Colon (tissue), 2 donors: ENCODE results near the gene FBRS.
A peak's percentile ranks its signal among the peaks of the same experiment; 100 is the strongest.

Source experiments
- FAIRE-seq: peaks from 2 replicates; lab custom pipeline; 2012; peaks lifted over from hg19 to GRCh38; lab: Jason Lieb, UNC
- donor health status: control.
- donor health status: control.

Gene FBRS

DNA sequence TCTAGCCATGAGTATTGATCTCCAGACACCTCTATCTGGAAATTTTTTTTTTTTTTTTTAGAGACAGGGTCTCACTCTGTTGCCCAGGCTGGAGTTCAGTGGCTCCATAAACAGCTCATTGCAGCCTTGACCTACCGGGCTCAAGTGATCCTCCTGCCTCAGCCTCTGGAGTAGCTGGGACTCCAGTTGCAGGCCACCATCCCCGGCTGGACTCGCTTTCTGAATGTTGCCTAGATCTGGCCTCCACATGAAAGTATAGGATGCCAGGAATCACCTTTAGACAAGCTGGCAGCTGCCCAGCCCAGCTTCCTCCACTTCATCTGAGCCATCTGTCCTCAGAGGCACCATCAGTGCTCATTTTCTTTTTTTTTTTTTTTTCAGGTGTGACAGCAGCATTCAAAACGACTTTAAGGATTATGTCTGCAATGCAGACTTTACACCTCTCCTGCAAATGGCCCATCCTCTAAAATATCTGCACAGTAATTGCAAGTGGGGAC lies 13.8 kb upstream of the FBRS start:
- FAIRE-seq, result no peak

- no peak for FAIRE-seq
Measured at GRCh38 chr16:30645727-30646126, 12.5 kb upstream of the FBRS start.

GRCh38 chr16:30647274-30647571 lies 11.0 kb upstream of the FBRS start:
- FAIRE-seq, result no peak

DNA sequence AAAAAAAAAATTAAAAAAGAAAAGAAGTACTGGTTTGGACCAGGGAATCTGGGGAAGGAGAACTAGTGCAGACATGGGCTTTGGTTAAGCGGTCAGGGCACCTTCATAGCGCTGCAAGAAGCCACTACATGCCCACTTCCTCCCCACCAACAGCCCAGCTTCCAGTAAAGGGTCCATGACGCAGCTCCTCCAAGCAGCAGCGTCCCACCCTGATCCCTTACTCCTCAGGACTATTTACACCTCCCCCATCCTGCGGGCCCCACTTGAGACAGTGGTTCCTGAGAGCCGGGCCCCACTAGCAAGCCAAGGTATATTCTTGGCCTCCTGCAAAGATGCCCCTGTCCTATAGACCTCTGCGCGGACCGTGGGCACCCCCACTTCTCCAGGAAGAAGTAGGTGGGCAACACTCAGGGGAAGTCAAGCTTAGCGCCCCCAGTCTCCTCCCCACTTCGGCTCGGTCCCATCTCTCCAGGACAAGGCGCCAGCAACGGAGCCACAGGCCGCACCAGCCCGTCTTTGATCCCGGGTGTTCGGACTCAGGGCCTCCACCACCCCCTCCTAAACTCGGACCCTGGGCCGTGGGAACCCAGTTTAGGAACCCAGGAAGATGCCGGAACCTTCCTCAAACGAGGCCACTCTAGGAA lies 8.4 kb upstream of the FBRS start:
- FAIRE-seq, result no peak

GRCh38 chr16:30650369-30651123 lies 7.7 kb upstream of the FBRS start, which contains the start of gene PRR14:
TSS of gene PRR14 (plus strand) at chr16:30650960. CDS start at chr16:30651646, 686 bp downstream.
- FAIRE-seq, result peak; percentile 90

DNA sequence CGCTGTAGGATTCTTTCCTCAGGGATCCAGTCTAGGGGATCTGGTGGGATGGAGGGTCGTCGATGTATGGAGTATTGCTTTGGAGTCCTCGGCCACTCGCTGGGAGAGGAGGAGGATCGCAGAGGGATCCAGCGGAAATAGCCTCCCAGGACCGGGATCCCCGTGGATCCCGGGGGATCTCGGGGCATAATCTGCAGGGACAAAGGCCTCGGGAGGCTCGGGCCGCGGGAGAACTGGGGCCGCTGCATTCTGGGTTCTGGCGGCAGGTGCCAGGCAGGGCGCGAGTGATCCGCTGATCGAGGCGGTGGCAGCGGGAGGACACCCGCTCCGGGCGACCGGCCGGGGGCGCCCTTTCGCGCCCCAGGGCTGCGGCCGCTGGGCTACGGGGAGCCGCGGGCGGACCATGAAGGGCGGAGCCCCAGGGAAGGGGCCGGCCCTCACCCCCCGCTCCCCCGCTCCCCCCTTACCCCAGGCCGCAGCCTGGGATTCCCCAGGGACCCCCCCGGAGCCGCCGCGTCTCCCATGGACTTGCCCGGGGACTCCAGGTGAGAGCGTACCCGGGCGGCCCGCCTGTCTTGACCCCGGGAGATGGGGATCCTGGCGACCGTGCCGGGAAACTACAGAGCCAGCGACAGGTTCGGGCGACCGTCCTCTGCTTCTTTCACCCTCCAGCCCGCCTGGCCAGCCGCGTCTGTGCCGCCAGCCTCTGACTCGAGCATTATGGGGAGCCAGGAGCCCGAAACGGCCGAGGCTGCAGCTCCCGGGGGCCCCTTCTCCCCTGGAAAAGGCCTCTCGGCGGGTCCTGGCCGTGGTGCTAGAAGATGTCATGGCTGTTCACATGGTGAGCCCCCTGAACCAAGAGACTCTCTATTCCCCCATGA lies 6.9 kb upstream of the FBRS start:
- no peak for FAIRE-seq

DNA sequence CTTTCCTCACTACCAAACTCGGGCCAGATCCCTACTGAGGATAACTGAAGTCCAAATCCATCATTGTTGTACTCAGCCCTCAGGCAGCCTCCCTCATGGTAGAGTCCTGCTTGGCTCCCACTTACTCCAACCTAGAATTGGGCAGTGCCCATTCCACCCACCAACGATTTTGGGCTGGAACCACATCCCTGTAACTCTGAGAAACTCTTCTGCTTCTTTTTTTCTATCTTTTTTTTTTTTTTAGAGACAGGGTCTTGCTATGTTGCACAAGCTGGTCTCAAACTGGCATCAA lies 6.3 kb upstream of the FBRS start:
- FAIRE-seq, result no peak

DNA sequence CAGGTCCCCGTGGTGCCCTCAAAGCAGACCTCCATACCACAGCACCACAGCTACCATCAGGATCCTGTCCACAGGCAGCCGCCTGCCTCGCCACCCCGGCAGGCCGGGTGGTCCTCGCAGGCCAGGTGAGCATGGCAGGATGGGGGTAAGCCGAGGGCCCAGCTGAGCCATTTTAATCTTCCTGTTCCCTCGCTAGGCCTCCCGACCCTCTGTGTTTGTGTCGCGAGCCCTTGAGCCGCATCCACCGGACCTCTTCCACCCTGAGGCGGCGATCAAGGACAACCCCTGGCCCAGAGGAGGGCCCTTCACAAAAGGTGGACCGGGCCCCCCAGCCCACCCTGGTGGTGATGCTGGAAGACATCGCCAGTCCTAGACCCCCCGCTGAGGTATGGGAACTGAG lies 5.5 kb upstream of the FBRS start:
- FAIRE-seq, result no peak

- no peak for FAIRE-seq
Measured at GRCh38 chr16:30654856-30655255, 3.4 kb upstream of the FBRS start.

- FAIRE-seq, result no peak
Measured at GRCh38 chr16:30655815-30656347, 2.4 kb upstream of the FBRS start.

- no peak for FAIRE-seq
Measured at GRCh38 chr16:30656388-30656787, 1.8 kb upstream of the FBRS start.

- no peak for FAIRE-seq
Measured at GRCh38 chr16:30656974-30657865, 1.0 kb upstream of the FBRS start.

- no peak for FAIRE-seq
Measured at GRCh38 chr16:30658731-30659506, 688 bp downstream of the FBRS start.

GRCh38 chr16:30659507-30660423 lies 1.5 kb downstream of the FBRS start:
- no peak for FAIRE-seq

GRCh38 chr16:30660424-30661261 lies 2.4 kb downstream of the FBRS start:
- no peak for FAIRE-seq

GRCh38 chr16:30662449-30662848 lies 4.2 kb downstream of the FBRS start:
- FAIRE-seq, result no peak

DNA sequence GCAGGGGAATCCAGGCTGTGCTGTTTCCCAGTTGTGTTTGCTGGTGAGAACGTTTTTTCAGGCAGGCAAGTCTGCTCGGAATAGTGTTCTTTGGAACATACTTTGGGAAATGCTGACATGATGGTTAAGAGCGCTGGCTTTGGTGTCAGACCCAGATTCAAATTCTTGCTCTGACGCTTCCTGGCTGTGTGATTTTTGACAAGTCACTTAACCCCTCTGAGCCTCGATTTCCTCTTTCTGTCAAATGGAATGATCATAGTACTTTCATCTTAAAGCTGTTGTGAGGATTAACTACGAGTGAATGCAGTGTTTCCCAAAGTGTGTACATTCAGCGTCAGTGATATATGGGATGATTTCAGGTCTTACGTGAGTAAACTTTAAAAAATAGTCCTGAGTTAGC lies 4.8 kb downstream of the FBRS start:
- FAIRE-seq, result no peak

- no peak for FAIRE-seq
Measured at GRCh38 chr16:30663820-30664219, 5.6 kb downstream of the FBRS start.

- no peak for FAIRE-seq
Measured at GRCh38 chr16:30664616-30665109, 6.4 kb downstream of the FBRS start.
